PC-9 (cell line): Measurements from ENCODE around the gene ANXA6. TPM values are rescaled to one million over a fixed set of nuclear protein-coding genes. Genes with fewer than 3 reads are reported as not detected.

Experiments used
- BruUV-seq: library from RNA; stranded (reverse); fragments of 400-500 nt; replicated peaks from 2 replicates; lab custom pipeline; 2021; lab: Mats Ljungman, UMichigan
- CTCF ChIA-PET: fragments of 300-600 bp; sonication (Branson Sonifier 250); formaldehyde crosslinking; loops from one replicate; lab custom pipeline; 2022; ENCODE audit warnings: antibody characterized with exemption; lab: Charles Lee
- POLR2A ChIA-PET: fragments of 300-600 bp; sonication (Branson Sonifier 250); formaldehyde crosslinking; loops from one replicate; lab custom pipeline; 2022; ENCODE audit warnings: antibody characterized with exemption; ENCODE audit not compliant: unreplicated experiment; lab: Charles Lee
- DNase-seq, 2 experiments: peaks; one replicate each; pipeline versions ENCODE4 v3.0.0 to v3.0.0-alpha.2; 2015 to 2022; ENCODE audit warnings: mixed read lengths in 1 of 2
- H2AFZ ChIP-seq: fragments of 200-600 bp; sonication (generic); 2 replicates; pipeline ENCODE4 v1.8.1; 2017; ENCODE audit warnings: antibody characterized with exemption
- H3F3A ChIP-seq: fragments of 200-600 bp; sonication (generic); 2 replicates; pipeline ENCODE4 v1.8.1; 2017; ENCODE audit warnings: antibody characterized with exemption, mild to moderate bottlenecking, low read depth; ENCODE audit not compliant: insufficient read depth
- H3K27ac ChIP-seq: fragments of 200-600 bp; sonication (generic); 2 replicates; pipeline ENCODE4 v1.6.1; 2016; ENCODE audit warnings: mixed run types
- H3K27me3 ChIP-seq: fragments of 200-600 bp; sonication (generic); 2 replicates; pipeline ENCODE4 v1.6.1; 2016; ENCODE audit warnings: low read depth, mixed run types; ENCODE audit not compliant: insufficient read depth
- H3K36me3 ChIP-seq: fragments of 200-600 bp; sonication (generic); 2 replicates; pipeline ENCODE4 v1.6.1; 2016; ENCODE audit warnings: low read depth, mixed run types
- H3K4me1 ChIP-seq: fragments of 200-600 bp; sonication (generic); replicated peaks from 2 replicates; pipeline ENCODE4 v1.6.1; 2016; ENCODE audit warnings: mixed run types; ENCODE audit not compliant: insufficient read depth
- H3K4me2 ChIP-seq: fragments of 200-600 bp; sonication (generic); 2 replicates; pipeline ENCODE4 v1.6.1; 2017; ENCODE audit warnings: mixed run types
- H3K4me3 ChIP-seq: fragments of 200-600 bp; sonication (generic); 2 replicates; pipeline ENCODE4 v1.6.1; 2016; ENCODE audit warnings: mixed run types
- H3K79me2 ChIP-seq: fragments of 200-600 bp; sonication (generic); 2 replicates; pipeline ENCODE4 v1.6.1; 2017; ENCODE audit warnings: low read depth, mixed run types
- H3K9me2 ChIP-seq: fragments of 200-600 bp; sonication (generic); 2 replicates; pipeline ENCODE4 v1.8.1; 2017; ENCODE audit warnings: mild to moderate bottlenecking; ENCODE audit not compliant: insufficient read depth
- H3K9me3 ChIP-seq: fragments of 200-600 bp; sonication (generic); 2 replicates; pipeline ENCODE4 v1.8.1; 2016; ENCODE audit warnings: low read depth; ENCODE audit not compliant: insufficient read depth
- H4K20me1 ChIP-seq: fragments of 200-600 bp; sonication (generic); 2 replicates; pipeline ENCODE4 v1.8.1; 2017; ENCODE audit not compliant: insufficient read depth
- CTCF ChIP-seq: fragments of 200-600 bp; sonication (generic); conservative IDR thresholded peaks from 2 replicates; pipeline ENCODE4 v1.6.1; 2017; ENCODE audit warnings: mixed run types, antibody characterized with exemption, mild to moderate bottlenecking, moderate library complexity
- EZH2 ChIP-seq: fragments of 200-600 bp; sonication (generic); IDR thresholded peaks from 2 replicates; pipeline ENCODE4 v1.8.0; 2017; ENCODE audit warnings: antibody characterized with exemption, low read depth
- intact Hi-C: fragments of 100-400 bp; cut with micrococcal nuclease; formaldehyde crosslinking; loops from one replicate; pipeline ENCODE4 v1.10.0; 2022; ENCODE audit not compliant: unreplicated experiment
- total RNA-seq: library from RNA; stranded (reverse); gene quantifications from 2 replicates; pipeline ENCODE4 v1.2.3, GENCODE V29; 2021

The ANXA6 gene
- total RNA-seq, 1 experiment from 2014 or later: 22.4 TPM

- Histone ChIP-seq H3K4me2 (no peak overlapping the region), H3K9me2 (no peaks in the 10 kb centered on the region), H4K20me1 (no peaks in the 10 kb centered on the region), H3K79me2 (no peaks in the 10 kb centered on the region), H3K27ac (no peak overlapping the region), H3K27me3 (no peaks in the 10 kb centered on the region), H3K4me3 (no peak overlapping the region), H3K4me1 (peaks cover 7% of the 10 kb centered on the region), H3K36me3 (no peaks in the 10 kb centered on the region), H3F3A (no peaks in the 10 kb centered on the region), H3K9me3 (no peaks in the 10 kb centered on the region), H2AFZ (no peak overlapping the region)
- CTCF ChIA-PET: no interaction called here
- no peak for DNase-seq
- BruUV-seq: no TSS peak
- POLR2A ChIA-PET: no interaction called here
- TF ChIP-seq CTCF (no peak), EZH2 (no peak)
- intact Hi-C loops: loop anchor here (2.0 kb wide), 1 partner anchor 29 kb away; the partner anchor contains the start of gene ANXA6
Measured at GRCh38 chr5:151127926-151128325, 29.7 kb downstream of the ANXA6 start.

- intact Hi-C loops: loop anchor here (1.0 to 2.0 kb wide), 4 partner anchors 31 to 526 kb away; partner anchors contain the start of gene ANXA6
- Histone ChIP-seq H3K4me2 (no peak overlapping the region), H3K9me3 (no peaks in the 10 kb centered on the region), H3K27me3 (no peaks in the 10 kb centered on the region), H3F3A (no peaks in the 10 kb centered on the region), H3K4me1 (peaks cover 7% of the 10 kb centered on the region), H3K4me3 (no peak overlapping the region), H3K27ac (no peak overlapping the region), H3K9me2 (no peaks in the 10 kb centered on the region), H3K36me3 (no peaks in the 10 kb centered on the region), H2AFZ (no peak overlapping the region), H3K79me2 (no peaks in the 10 kb centered on the region), H4K20me1 (no peaks in the 10 kb centered on the region)
- no TSS peak for BruUV-seq
- ChIA-PET POLR2A (no interaction called here), CTCF (interaction anchor here (0.6 to 2.6 kb wide), 7 partner anchors 39 to 645 kb away, joined by 3 to 42 read pairs (median 6); no protein-coding TSS in a partner anchor)
- TF ChIP-seq CTCF (peak; percentile 89), EZH2 (no peak)
- peak; percentile 46 to 64 for DNase-seq
Measured at GRCh38 chr5:151126199-151126645, 31.4 kb downstream of the ANXA6 start.

DNA sequence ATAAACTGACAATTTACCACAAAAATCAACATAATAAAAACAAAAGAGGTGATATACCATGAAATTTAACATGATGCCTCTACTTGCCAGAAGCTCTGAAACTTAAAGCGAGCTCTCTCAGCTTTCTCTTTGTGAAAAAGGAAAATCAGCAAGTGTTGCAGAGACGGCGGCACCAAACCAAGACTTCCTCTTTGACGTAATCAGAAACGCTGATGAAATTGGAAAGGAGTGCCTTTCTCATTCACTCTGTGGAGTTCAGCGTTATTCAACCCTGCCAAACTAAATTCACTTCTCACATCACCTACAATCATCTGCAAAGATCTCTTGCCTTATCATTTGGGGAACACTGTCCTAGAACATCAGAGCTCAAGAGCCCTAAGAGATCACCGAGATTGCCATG lies 32.2 kb downstream of the ANXA6 start:
- peaks cover 7% of the 10 kb centered on the region for H3K4me1 ChIP-seq
- H3K36me3 ChIP-seq: no peaks in the 10 kb centered on the region
- H3K9me3 ChIP-seq: no peaks in the 10 kb centered on the region
- H3K79me2 ChIP-seq: no peaks in the 10 kb centered on the region
- H3K27ac ChIP-seq: no peak overlapping the region
- ChIA-PET POLR2A (no interaction called here), CTCF (interaction anchor here (0.7 to 2.6 kb wide), 8 partner anchors 11 to 626 kb away, joined by 3 to 42 read pairs (median 6); no protein-coding TSS in a partner anchor)
- intact Hi-C loops: no loop called here
- DNase-seq: no peak
- H2AFZ ChIP-seq: no peak overlapping the region
- TF ChIP-seq CTCF (no peak), EZH2 (no peak)
- no peaks in the 10 kb centered on the region for H3K27me3 ChIP-seq
- BruUV-seq: no TSS peak
- no peak overlapping the region for H3K4me3 ChIP-seq
- H3K4me2 ChIP-seq: no peak overlapping the region
- no peaks in the 10 kb centered on the region for H4K20me1 ChIP-seq
- no peaks in the 10 kb centered on the region for H3F3A ChIP-seq
- no peaks in the 10 kb centered on the region for H3K9me2 ChIP-seq
